GM12873 (cell line): Measurements from ENCODE around the gene OXT.

Experiments
- TF ChIP-seq, protein P1 (sequence below): IDR thresholded peaks from 2 replicates; pipeline ENCODE4 v1.5.1; 2012; ENCODE audit warnings: low read depth, mild to moderate bottlenecking, moderate library complexity, low read length, control low read depth; ENCODE audit not compliant: insufficient read depth; ENCODE audit errors: missing control alignments

The OXT gene

GRCh38 chr20:3045816-3046676, 25.4 kb upstream of the OXT start, which contains the start of gene MRPS26:
Gene MRPS26 (plus strand): TSS chr20:3046052. CDS start chr20:3046069, 17 bp downstream.
- TF ChIP-seq, protein P1, sequence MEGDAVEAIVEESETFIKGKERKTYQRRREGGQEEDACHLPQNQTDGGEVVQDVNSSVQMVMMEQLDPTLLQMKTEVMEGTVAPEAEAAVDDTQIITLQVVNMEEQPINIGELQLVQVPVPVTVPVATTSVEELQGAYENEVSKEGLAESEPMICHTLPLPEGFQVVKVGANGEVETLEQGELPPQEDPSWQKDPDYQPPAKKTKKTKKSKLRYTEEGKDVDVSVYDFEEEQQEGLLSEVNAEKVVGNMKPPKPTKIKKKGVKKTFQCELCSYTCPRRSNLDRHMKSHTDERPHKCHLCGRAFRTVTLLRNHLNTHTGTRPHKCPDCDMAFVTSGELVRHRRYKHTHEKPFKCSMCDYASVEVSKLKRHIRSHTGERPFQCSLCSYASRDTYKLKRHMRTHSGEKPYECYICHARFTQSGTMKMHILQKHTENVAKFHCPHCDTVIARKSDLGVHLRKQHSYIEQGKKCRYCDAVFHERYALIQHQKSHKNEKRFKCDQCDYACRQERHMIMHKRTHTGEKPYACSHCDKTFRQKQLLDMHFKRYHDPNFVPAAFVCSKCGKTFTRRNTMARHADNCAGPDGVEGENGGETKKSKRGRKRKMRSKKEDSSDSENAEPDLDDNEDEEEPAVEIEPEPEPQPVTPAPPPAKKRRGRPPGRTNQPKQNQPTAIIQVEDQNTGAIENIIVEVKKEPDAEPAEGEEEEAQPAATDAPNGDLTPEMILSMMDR, result no peak

- TF ChIP-seq, protein P1, result no peak
Observed at GRCh38 chr20:3046677-3047462, 24.6 kb upstream of the OXT start.

DNA sequence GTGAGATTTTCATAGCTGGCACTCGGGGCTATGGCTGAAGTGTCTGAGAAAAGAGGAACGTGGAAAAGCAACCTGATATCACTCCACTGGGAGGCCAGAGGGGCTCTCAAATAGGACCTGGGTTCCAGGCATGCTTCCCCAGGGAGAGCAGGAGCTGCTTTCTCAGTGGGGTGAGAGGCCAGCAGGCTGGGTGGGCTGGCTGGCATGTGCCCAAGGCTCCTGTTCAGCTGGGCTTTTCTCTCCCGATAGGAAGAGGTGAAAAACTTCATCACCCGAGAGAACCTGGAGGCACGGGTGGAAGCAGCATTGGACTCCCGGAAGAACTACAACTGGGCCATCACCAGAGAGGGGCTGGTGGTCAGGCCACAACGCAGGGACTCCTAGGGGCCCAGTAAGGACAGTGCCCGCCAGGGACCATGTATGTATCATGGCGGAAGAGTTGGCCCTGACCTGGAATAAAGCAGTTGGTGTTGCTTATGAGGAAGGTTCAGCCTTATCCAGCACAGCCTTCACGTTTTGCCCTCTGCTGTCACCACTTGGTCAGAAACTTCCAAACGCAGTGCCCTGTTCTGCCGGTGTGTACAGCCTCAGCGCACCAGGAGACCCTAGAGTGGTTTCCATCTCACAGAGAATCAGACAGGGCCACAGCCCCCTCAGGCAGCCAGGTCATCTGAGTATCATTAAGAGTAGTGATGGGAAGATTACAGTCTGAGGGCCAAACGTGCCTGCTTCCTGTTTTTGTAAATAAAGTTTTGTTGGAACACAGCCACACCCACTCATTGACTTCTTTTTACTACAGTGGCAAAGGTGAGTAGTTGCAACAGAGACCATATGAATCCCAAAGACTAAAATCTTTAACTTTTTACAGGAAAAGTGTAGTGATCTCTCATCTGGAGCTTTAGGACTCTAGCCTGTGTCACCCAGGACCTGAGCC, 23.7 kb upstream of the OXT start:
- TF ChIP-seq, protein P1, result no peak

DNA sequence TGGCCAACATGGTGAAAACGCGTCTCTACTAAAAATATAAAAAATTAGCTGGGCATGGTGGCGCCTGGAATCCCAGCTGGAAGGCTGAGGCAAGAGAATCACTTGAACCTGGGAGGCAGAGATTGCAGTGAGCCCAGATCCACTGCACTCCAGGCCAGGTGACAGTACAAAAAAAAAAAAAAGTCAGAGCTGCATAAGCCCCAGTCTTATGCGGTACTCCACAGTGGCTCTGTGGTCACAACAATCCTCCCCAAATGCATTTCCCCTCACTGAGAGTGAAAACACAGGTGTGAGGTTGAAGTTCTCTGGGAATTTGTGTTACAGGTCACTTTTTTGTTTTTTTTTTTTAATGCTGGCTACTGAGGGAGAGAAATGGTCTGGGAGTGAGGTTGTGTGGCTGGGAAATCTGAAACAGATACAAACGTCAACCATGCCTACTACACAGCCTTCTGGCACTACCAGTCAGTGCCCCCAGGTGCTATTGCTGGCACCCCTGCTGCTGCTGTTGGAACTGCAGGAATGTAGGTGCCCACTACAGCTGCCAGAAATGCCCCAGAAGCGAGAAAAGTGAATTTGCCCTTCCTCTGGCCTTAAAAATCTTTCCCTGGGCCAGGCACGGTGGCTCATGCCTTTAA, 19.9 kb upstream of the OXT start:
- TF ChIP-seq, protein P1, result peak; percentile 5

DNA sequence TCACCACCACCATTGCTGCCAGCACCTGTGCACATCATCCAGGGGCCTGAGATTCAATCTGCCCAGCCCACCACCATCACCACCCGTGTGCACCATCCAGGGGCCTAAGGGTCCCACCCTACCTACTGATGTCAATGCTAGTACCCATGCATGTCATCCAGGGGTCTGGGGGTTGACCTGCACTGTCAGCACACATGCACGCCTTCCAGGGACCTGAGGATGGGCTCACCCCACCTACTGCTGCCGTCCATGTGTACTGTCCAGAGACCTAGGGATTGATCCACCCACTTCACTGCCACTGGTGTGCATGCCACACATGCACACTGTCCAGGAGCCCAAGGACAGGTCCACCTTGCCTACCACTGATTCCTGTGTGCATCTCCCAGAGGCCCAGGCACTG, 11.9 kb upstream of the OXT start:
- TF ChIP-seq, protein P1, result no peak

GRCh38 chr20:3067139-3068014, 4.0 kb upstream of the OXT start:
- TF ChIP-seq, protein P1, result no peak
